ENCODE results near the gene NTPCR.
"Not testable (repeated sequence)": the region's sequence is repeated elsewhere in the genome, so short reads cannot be mapped to it uniquely, and the experiment has no call there.

NTPCR gene

DNA sequence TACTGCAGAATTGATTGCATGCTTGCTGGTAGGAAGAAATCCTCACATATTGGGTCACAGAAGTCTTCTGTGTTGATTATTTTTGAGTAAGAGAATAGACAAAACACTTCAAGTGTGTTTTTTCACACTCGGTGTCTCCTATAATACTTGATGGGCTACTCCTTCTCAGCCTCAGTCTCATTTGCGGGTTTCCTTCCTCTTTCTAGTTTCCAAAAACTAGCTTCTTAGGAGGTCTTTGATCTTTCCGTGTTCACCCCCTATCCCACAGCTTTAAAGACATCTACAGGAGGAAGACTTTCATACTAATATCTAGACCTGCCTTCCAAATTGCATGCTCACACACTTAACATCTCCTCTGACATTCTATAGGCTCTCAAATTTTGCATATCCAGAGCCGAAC, 40.7 kb upstream of the NTPCR start:
- Histone ChIP-seq H3K36me3 (ENCODE audit: control insufficient read depth in 5 of 5, insufficient read depth in 5 of 5, low read length in 5 of 5) (no peaks in the 10 kb centered on the region), H3K4me1 (ENCODE audit: control insufficient read depth in 5 of 5, insufficient read depth in 5 of 5, low read length in 5 of 5) (peaks cover 0 to 15% (median 0%) of the 10 kb centered on the region in 5 donors), H3K27me3 (ENCODE audit: control insufficient read depth in 5 of 5, insufficient read depth in 4 of 5, low read length in 5 of 5) (peaks cover 0 to 4% (median 0%) of the 10 kb centered on the region in 5 donors), H3K4me3 (ENCODE audit: low read depth in 1 of 5, low read length in 5 of 5) (no peak overlapping the region), H3K9me3 (ENCODE audit: control insufficient read depth in 5 of 5, low read length in 5 of 5) (no peaks in the 10 kb centered on the region), H3K9ac (ENCODE audit: low read length in 5 of 5) (no peak overlapping the region), H3K27ac (ENCODE audit: low read depth, low read length) (no peak overlapping the region)

DNA sequence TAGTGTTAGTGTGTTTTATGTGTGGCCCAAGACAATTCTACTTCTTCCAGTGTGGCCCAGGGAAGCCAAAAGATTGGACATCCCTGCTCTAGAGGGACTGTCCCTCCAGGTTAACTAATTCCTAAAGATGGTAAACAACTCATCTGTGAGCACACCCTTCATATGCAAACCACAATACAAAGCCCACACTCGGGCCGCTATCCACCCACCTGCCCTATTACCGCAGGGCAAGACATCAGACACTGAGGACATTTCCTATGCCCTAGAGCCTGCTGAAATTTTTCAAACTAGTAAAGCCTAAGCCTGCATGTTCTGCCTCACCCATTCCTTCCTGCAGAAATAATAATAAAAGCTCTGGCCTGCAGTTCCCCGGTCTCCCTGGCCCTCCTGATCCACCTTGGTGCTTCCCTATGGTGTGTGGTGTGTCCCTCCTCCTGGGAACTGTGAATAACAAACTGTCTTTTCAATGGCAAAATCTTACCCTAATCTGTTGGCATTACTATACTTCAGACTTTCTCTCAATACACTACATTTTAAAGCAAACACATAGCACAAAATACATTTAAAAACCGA, 39.3 kb upstream of the NTPCR start:
- no peak overlapping the region for H3K4me3 ChIP-seq (ENCODE audit: low read depth in 1 of 5, low read length in 5 of 5)
- H3K4me1 ChIP-seq (ENCODE audit: control insufficient read depth in 5 of 5, insufficient read depth in 5 of 5, low read length in 5 of 5): peaks cover 0 to 9% (median 0%) of the 10 kb centered on the region in 5 donors
- no peaks in the 10 kb centered on the region for H3K36me3 ChIP-seq (ENCODE audit: control insufficient read depth in 5 of 5, insufficient read depth in 5 of 5, low read length in 5 of 5)
- H3K9ac ChIP-seq (ENCODE audit: low read length in 5 of 5): no peak overlapping the region
- no peak overlapping the region for H3K27ac ChIP-seq (ENCODE audit: low read depth, low read length)
- no peaks in the 10 kb centered on the region for H3K9me3 ChIP-seq (ENCODE audit: control insufficient read depth in 5 of 5, low read length in 5 of 5)
- peaks cover 0 to 1% (median 0%) of the 10 kb centered on the region in 5 donors for H3K27me3 ChIP-seq (ENCODE audit: control insufficient read depth in 5 of 5, insufficient read depth in 4 of 5, low read length in 5 of 5)

DNA sequence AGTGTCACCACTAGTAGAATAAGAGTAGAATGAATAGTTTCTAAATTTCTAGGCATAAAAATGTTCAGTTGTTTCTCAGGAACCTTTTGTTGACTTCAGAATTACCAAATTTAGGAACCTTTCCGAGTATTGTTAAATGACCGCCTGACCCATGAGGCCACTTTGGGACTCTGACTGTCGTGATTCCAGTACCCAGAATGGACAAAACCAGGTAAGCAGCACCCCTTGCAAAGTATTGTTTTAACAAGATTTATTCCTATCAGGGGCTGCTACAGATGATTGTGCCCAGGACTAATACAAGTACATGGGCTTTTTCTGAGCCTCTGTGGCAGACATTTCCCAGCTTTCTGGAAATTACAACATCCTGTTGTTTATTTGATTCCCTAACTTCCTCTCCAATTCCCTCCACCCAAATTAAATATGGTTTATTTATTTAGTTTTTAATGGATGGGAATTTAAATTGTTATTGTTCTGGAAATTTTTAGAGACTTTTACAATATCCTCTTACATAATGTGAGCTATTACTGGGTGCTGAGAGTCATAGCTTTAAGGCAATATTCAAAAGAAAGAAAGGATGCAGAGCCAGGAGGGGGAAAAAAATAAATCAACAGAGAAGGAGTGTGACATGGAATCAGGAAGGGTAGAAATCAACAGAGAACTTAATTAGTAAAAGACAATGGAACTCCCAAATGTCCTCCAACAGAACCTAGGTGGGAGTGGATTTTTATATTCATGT, 37.4 kb upstream of the NTPCR start:
- Histone ChIP-seq H3K4me3 (ENCODE audit: low read depth in 1 of 5, low read length in 5 of 5) (no peak overlapping the region), H3K4me1 (ENCODE audit: control insufficient read depth in 5 of 5, insufficient read depth in 5 of 5, low read length in 5 of 5) (peaks cover 0 to 9% (median 0%) of the 10 kb centered on the region in 5 donors), H3K27ac (ENCODE audit: low read depth, low read length) (peak overlapping the region; percentile 45), H3K36me3 (ENCODE audit: control insufficient read depth in 5 of 5, insufficient read depth in 5 of 5, low read length in 5 of 5) (no peaks in the 10 kb centered on the region), H3K9me3 (ENCODE audit: control insufficient read depth in 5 of 5, low read length in 5 of 5) (no peaks in the 10 kb centered on the region), H3K9ac (ENCODE audit: low read length in 5 of 5) (no peak overlapping the region), H3K27me3 (ENCODE audit: control insufficient read depth in 5 of 5, insufficient read depth in 4 of 5, low read length in 5 of 5) (no peaks in the 10 kb centered on the region)

DNA sequence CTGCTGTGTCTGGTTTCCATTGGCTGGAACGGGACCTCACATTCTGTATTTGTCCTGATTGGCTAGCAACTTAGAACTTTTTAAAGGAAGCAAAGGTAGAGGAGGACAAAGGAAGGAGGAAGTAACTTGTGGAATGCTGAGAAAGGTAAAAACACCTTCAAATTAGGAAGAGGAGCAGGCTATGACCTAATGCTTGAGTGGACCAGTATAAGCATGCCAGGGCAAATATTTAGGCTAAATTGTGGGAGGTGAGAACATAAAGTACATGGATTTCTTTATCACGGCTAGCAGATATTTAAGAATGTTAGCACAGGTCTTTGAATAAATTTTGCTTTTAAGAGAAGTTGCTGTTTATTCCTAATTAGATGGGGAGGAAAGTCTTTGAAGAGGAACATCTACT, 36.1 kb upstream of the NTPCR start:
- not testable (repeated sequence) for H3K9ac ChIP-seq (ENCODE audit: low read length in 5 of 5); H3K27me3 ChIP-seq (ENCODE audit: control insufficient read depth in 5 of 5, insufficient read depth in 4 of 5, low read length in 5 of 5); H3K36me3 ChIP-seq (ENCODE audit: control insufficient read depth in 5 of 5, insufficient read depth in 5 of 5, low read length in 5 of 5); H3K4me1 ChIP-seq (ENCODE audit: control insufficient read depth in 5 of 5, insufficient read depth in 5 of 5, low read length in 5 of 5); H3K4me3 ChIP-seq (ENCODE audit: low read depth in 1 of 5, low read length in 5 of 5); H3K27ac ChIP-seq (ENCODE audit: low read depth, low read length); H3K9me3 ChIP-seq (ENCODE audit: control insufficient read depth in 5 of 5, low read length in 5 of 5)

DNA sequence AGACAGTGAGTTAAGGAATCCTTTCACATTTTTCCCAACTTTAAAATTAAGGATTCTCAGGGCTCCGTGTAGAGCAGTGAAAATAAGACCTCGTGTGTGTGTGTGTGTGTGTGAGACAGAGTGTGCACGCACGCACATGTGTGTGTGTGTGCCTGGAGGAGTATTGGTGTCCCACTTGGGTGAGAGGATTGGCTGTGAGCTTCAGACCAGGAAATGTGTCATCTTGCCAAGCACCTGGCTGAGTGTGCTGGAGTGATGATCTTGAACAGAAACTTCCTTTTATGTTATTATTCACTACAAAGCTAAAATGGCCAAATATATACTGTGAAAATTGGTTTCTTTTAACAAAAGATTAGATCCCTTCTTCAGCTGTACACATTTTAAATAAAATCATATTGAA, 35.2 kb upstream of the NTPCR start:
- no peaks in the 10 kb centered on the region for H3K9me3 ChIP-seq (ENCODE audit: control insufficient read depth in 5 of 5, low read length in 5 of 5)
- H3K4me3 ChIP-seq (ENCODE audit: low read depth in 1 of 5, low read length in 5 of 5): no peak overlapping the region
- no peak overlapping the region for H3K27ac ChIP-seq (ENCODE audit: low read depth, low read length)

DNA sequence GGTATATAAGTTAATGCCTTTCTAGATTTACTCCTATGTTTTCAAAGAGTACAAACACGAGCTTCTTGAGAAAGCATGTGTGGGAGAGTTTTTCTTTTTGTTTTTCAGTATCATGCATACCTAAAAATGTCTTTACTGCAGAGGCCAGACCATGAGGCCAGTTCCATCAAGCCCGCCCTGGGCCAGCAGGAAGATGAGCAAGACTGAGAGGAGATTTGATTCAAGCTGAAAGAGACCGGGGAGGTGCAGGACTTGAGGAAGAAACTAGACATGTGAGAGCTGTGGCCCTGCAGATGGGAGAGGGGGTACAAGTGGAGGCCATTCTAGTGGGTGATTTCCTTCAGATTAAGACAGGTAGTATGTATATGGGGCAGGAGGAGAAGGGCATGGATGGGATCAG, 33.4 kb upstream of the NTPCR start:
- H3K27me3 ChIP-seq (ENCODE audit: control insufficient read depth in 5 of 5, insufficient read depth in 4 of 5, low read length in 5 of 5): no peaks in the 10 kb centered on the region
- no peak overlapping the region for H3K27ac ChIP-seq (ENCODE audit: low read depth, low read length)
- H3K4me1 ChIP-seq (ENCODE audit: control insufficient read depth in 5 of 5, insufficient read depth in 5 of 5, low read length in 5 of 5): peaks cover 0 to 22% (median 2%) of the 10 kb centered on the region in 5 donors
- no peak overlapping the region for H3K9ac ChIP-seq (ENCODE audit: low read length in 5 of 5)
- H3K9me3 ChIP-seq (ENCODE audit: control insufficient read depth in 5 of 5, low read length in 5 of 5): no peaks in the 10 kb centered on the region
- no peak overlapping the region for H3K4me3 ChIP-seq (ENCODE audit: low read depth in 1 of 5, low read length in 5 of 5)
- H3K36me3 ChIP-seq (ENCODE audit: control insufficient read depth in 5 of 5, insufficient read depth in 5 of 5, low read length in 5 of 5): no peaks in the 10 kb centered on the region

More for the DNA sequence above, 35.2 kb upstream of the NTPCR start:
- H3K27me3 ChIP-seq (ENCODE audit: control insufficient read depth in 5 of 5, insufficient read depth in 4 of 5, low read length in 5 of 5): no peaks in the 10 kb centered on the region
- H3K4me1 ChIP-seq (ENCODE audit: control insufficient read depth in 5 of 5, insufficient read depth in 5 of 5, low read length in 5 of 5): peaks cover 0 to 11% (median 0%) of the 10 kb centered on the region in 5 donors
- H3K9ac ChIP-seq (ENCODE audit: low read length in 5 of 5): no peak overlapping the region
- no peaks in the 10 kb centered on the region for H3K36me3 ChIP-seq (ENCODE audit: control insufficient read depth in 5 of 5, insufficient read depth in 5 of 5, low read length in 5 of 5)

DNA sequence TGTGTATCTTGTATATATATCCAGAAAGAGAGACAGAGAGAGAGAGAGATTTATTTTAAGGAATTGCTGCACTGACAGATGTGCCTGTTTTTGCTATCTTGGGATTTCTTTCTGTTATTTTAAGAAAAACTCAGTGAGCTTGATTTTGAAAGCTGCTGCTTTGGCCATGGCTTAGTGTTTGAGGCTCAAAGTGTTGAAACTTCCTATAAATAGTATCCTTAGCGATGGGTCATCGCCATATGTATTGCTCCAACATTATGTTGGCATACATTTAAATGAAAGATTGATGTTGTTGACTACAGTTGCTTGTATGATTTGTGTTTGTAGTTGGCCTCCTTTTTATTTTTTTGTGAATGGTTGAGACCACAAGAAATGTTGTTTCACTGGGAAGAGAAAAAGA, 29.0 kb upstream of the NTPCR start:
- Histone ChIP-seq H3K9me3 (ENCODE audit: control insufficient read depth in 5 of 5, low read length in 5 of 5) (no peaks in the 10 kb centered on the region), H3K4me3 (ENCODE audit: low read depth in 1 of 5, low read length in 5 of 5) (no peak overlapping the region), H3K36me3 (ENCODE audit: control insufficient read depth in 5 of 5, insufficient read depth in 5 of 5, low read length in 5 of 5) (no peaks in the 10 kb centered on the region), H3K9ac (ENCODE audit: low read length in 5 of 5) (no peak overlapping the region), H3K27ac (ENCODE audit: low read depth, low read length) (no peak overlapping the region), H3K4me1 (ENCODE audit: control insufficient read depth in 5 of 5, insufficient read depth in 5 of 5, low read length in 5 of 5) (peaks cover 0 to 13% (median 3%) of the 10 kb centered on the region in 5 donors), H3K27me3 (ENCODE audit: control insufficient read depth in 5 of 5, insufficient read depth in 4 of 5, low read length in 5 of 5) (no peaks in the 10 kb centered on the region)

DNA sequence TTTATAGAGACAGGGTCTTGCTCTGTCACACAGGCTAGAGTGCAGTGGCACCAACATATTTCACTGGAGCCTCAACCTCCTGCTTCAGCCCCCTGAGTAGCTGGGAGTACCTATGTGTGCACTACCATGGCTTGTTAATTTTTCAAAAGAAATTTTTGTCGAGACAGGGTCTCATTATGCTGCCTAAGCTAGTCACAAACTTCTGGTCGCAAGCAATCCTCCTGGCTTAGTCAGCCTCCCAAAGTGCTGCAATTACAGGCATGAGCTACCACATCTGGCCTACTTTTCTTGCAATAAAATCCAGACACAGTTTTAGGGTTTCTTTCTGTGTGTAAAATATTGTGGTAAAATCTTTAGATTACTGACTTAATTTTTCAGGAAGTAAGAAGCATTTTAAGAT, 27.9 kb upstream of the NTPCR start:
- Histone ChIP-seq H3K27me3 (ENCODE audit: control insufficient read depth in 5 of 5, insufficient read depth in 4 of 5, low read length in 5 of 5) (no peaks in the 10 kb centered on the region), H3K4me3 (ENCODE audit: low read depth in 1 of 5, low read length in 5 of 5) (no peak overlapping the region), H3K9me3 (ENCODE audit: control insufficient read depth in 5 of 5, low read length in 5 of 5) (no peaks in the 10 kb centered on the region), H3K4me1 (ENCODE audit: control insufficient read depth in 5 of 5, insufficient read depth in 5 of 5, low read length in 5 of 5) (peaks cover 0 to 13% (median 3%) of the 10 kb centered on the region in 5 donors), H3K36me3 (ENCODE audit: control insufficient read depth in 5 of 5, insufficient read depth in 5 of 5, low read length in 5 of 5) (no peaks in the 10 kb centered on the region), H3K27ac (ENCODE audit: low read depth, low read length) (no peak overlapping the region), H3K9ac (ENCODE audit: low read length in 5 of 5) (no peak overlapping the region)

DNA sequence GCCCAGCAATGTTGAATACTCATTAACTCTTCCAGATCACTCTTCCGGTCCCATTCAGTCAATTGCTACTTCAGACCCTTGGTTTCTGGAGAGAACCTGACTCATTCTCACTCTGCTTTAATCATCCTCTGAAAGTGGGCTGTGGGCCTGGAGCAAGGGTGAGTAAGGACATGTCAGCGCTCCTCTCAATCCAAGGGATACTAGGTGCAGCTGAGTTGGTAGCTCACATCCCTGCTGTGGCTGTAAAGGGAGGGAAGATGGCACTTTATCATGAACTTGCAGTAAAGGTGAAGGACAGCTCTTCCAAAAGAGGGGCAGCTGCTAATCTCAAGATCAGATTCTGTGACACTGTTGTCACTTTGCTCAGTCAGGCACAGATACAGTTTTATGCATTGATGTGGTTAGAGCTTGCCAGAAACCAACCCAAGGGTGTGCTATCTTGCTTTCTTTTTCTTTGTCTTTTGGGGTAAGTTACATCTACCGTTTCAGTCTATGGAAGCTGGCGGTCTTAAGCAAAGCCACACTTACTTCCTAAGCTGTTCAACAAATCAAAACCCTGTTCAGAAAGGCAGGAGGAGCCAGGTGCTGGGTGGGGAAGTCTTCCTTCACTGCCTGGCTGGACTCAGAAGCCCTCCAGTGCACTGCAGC, 26.5 kb upstream of the NTPCR start:
- Histone ChIP-seq H3K9me3 (ENCODE audit: control insufficient read depth in 5 of 5, low read length in 5 of 5) (no peaks in the 10 kb centered on the region), H3K4me1 (ENCODE audit: control insufficient read depth in 5 of 5, insufficient read depth in 5 of 5, low read length in 5 of 5) (peaks cover 0 to 13% (median 3%) of the 10 kb centered on the region in 5 donors), H3K36me3 (ENCODE audit: control insufficient read depth in 5 of 5, insufficient read depth in 5 of 5, low read length in 5 of 5) (no peaks in the 10 kb centered on the region), H3K27me3 (ENCODE audit: control insufficient read depth in 5 of 5, insufficient read depth in 4 of 5, low read length in 5 of 5) (peaks cover 0 to 2% (median 0%) of the 10 kb centered on the region in 5 donors), H3K9ac (ENCODE audit: low read length in 5 of 5) (no peak overlapping the region), H3K4me3 (ENCODE audit: low read depth in 1 of 5, low read length in 5 of 5) (no peak overlapping the region), H3K27ac (ENCODE audit: low read depth, low read length) (no peak overlapping the region)

DNA sequence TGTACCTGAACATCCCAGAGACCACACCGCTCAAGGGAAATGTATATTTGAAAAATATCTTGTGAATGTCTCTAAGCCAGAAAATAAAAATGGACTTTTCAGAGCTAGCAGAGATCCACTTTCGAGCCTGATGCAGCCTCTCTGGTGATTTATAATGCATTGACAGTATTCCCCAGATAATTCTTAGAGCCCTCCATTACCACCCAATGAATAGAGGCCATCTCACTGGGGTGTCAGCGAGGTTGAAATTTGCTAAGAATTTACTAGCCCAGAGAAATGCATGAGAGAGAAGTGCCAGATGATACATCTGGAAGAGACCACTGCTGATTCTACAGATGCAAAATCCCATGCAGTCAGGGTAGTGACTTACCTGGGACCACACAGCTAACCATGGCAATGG, 25.5 kb upstream of the NTPCR start:
- Histone ChIP-seq H3K36me3 (ENCODE audit: control insufficient read depth in 5 of 5, insufficient read depth in 5 of 5, low read length in 5 of 5) (no peaks in the 10 kb centered on the region), H3K27ac (ENCODE audit: low read depth, low read length) (no peak overlapping the region), H3K27me3 (ENCODE audit: control insufficient read depth in 5 of 5, insufficient read depth in 4 of 5, low read length in 5 of 5) (peaks cover 0 to 2% (median 0%) of the 10 kb centered on the region in 5 donors), H3K4me1 (ENCODE audit: control insufficient read depth in 5 of 5, insufficient read depth in 5 of 5, low read length in 5 of 5) (peaks cover 0 to 13% (median 3%) of the 10 kb centered on the region in 5 donors), H3K4me3 (ENCODE audit: low read depth in 1 of 5, low read length in 5 of 5) (no peak overlapping the region), H3K9ac (ENCODE audit: low read length in 5 of 5) (no peak overlapping the region), H3K9me3 (ENCODE audit: control insufficient read depth in 5 of 5, low read length in 5 of 5) (no peaks in the 10 kb centered on the region)

Data from subcutaneous abdominal adipose tissue (tissue), 5 donors.